ENCODE measurements around the gene DYNLT1. TPM values are rescaled to one million over a fixed set of nuclear protein-coding genes. Genes with fewer than 3 reads are reported as not detected.

DYNLT1 gene
- total RNA-seq (2022; extraction: Qiagen RNA extraction), result 101 to 141 TPM (median 109 TPM) in 5 replicates

GRCh38 chr6:158644231-158645063, at the start of gene DYNLT1:
Gene DYNLT1, minus strand, starts transcription at chr6:158644743. Its CDS starts 35 bp downstream, at chr6:158644708.

GRCh38 chr6:158649289-158650143, 5.0 kb upstream of the DYNLT1 start, which contains the start of gene SYTL3:
Gene SYTL3, plus strand, starts transcription at chr6:158650054. Its CDS starts 13,215 bp downstream, at chr6:158663269.

Other genes starting within 250 kb of the DYNLT1 start
- 11.7 to 14.4 TPM (median 13.7 TPM) in 5 replicates for gene TMEM181, start 84.7 kb downstream of the DYNLT1 start, total RNA-seq (2022; extraction: Qiagen RNA extraction)
- gene SYTL3, start 5.3 kb upstream of the DYNLT1 start, total RNA-seq (2022; extraction: Qiagen RNA extraction), result 1.4 to 1.6 TPM (median 1.5 TPM) in 5 replicates
- 375 to 449 TPM (median 424 TPM) in 5 replicates for gene EZR, start 174.6 kb upstream of the DYNLT1 start, total RNA-seq (2022; extraction: Qiagen RNA extraction)

Measured in A549 treated with Mapracorat at 1 μM for 4 hours (cell line).